Measurements from ENCODE around the gene IGLL5. TPM values are rescaled to one million over a fixed set of nuclear protein-coding genes. Genes with fewer than 3 reads are reported as not detected.
"Not testable (repeated sequence)": the region's sequence is repeated elsewhere in the genome, so short reads cannot be mapped to it uniquely, and the experiment has no call there.

IGLL5 gene
- total RNA-seq, 3 donors from 2014 or later (not counting 1 experiment from before 2014, with no cell fraction given): 0.38 to 124 (median 0.93) TPM

GRCh38 chr22:22899342-22900080, 11.9 kb downstream of the IGLL5 start:
- H3K27me3 ChIP-seq (ENCODE audit: control insufficient read depth, insufficient read depth, low read length); H3K4me1 Mint-ChIP-seq; H3K4me3 ChIP-seq (ENCODE audit: low read length); H3K27me3 Mint-ChIP-seq (ENCODE audit: low read depth in 2 of 2); intact Hi-C loops (cut with micrococcal nuclease); H3K36me3 ChIP-seq (ENCODE audit: control insufficient read depth, insufficient read depth, low read length); ATAC-seq; H3K9me3 Mint-ChIP-seq; DNase-seq; H3K36me3 Mint-ChIP-seq; H3K4me3 Mint-ChIP-seq; H3K9me3 ChIP-seq (ENCODE audit: control insufficient read depth, insufficient read depth, low read length); H3K27ac ChIP-seq (ENCODE audit: low read length); H3K4me1 ChIP-seq (ENCODE audit: control insufficient read depth, insufficient read depth, low read length); H3K27ac Mint-ChIP-seq: not testable (repeated sequence)
- WGBS (ENCODE audit: insufficient coverage): no CpG with 5 or more reads among the region's 9 CpGs

- H3K27ac Mint-ChIP-seq; intact Hi-C loops (cut with micrococcal nuclease); H3K36me3 Mint-ChIP-seq; H3K27ac ChIP-seq (ENCODE audit: low read length); H3K4me1 Mint-ChIP-seq; H3K4me3 Mint-ChIP-seq; DNase-seq; H3K36me3 ChIP-seq (ENCODE audit: control insufficient read depth, insufficient read depth, low read length); H3K4me1 ChIP-seq (ENCODE audit: control insufficient read depth, insufficient read depth, low read length); H3K27me3 ChIP-seq (ENCODE audit: control insufficient read depth, insufficient read depth, low read length); H3K27me3 Mint-ChIP-seq (ENCODE audit: low read depth in 2 of 2); ATAC-seq; H3K9me3 Mint-ChIP-seq; H3K4me3 ChIP-seq (ENCODE audit: low read length); H3K9me3 ChIP-seq (ENCODE audit: control insufficient read depth, insufficient read depth, low read length): not testable (repeated sequence)
- WGBS (ENCODE audit: insufficient coverage): 75% methylated on average over 10 of the region's 16 CpGs
Measured at GRCh38 chr22:22900527-22901205, 13.1 kb downstream of the IGLL5 start.

GRCh38 chr22:22901578-22902218, 14.1 kb downstream of the IGLL5 start:
- TF ChIP-seq CTCF (IDR thresholded peaks at IDR 0.05): no peak
- H3K36me3 ChIP-seq (ENCODE audit: control insufficient read depth, insufficient read depth, low read length): no peaks in the 10 kb centered on the region
- peak overlapping the region in 1 of 2 donors; percentile 38 for H3K27ac Mint-ChIP-seq
- H3K4me3 Mint-ChIP-seq: no peak overlapping the region
- peaks cover 0 to 9% of the 10 kb centered on the region in 2 donors for H3K27me3 Mint-ChIP-seq (ENCODE audit: low read depth in 2 of 2)
- H3K27ac ChIP-seq (ENCODE audit: low read length): no peak overlapping the region
- intact Hi-C loops (cut with micrococcal nuclease): no loop called here
- no peaks in the 10 kb centered on the region for H3K4me1 Mint-ChIP-seq
- no peaks in the 10 kb centered on the region for H3K27me3 ChIP-seq (ENCODE audit: control insufficient read depth, insufficient read depth, low read length)
- no peaks in the 10 kb centered on the region for H3K4me1 ChIP-seq (ENCODE audit: control insufficient read depth, insufficient read depth, low read length)
- no peak for DNase-seq
- no peaks in the 10 kb centered on the region for H3K36me3 Mint-ChIP-seq
- no peaks in the 10 kb centered on the region for H3K9me3 ChIP-seq (ENCODE audit: control insufficient read depth, insufficient read depth, low read length)
- ATAC-seq: no peak
- WGBS (ENCODE audit: insufficient coverage): 82% methylated on average over 8 of the region's 8 CpGs
- H3K9me3 Mint-ChIP-seq: no peaks in the 10 kb centered on the region
- no peak overlapping the region for H3K4me3 ChIP-seq (ENCODE audit: low read length)

GRCh38 chr22:22902247-22903001, 14.8 kb downstream of the IGLL5 start:
- Histone ChIP-seq H3K4me3 (ENCODE audit: low read length) (no peak overlapping the region), H3K4me1 (ENCODE audit: control insufficient read depth, insufficient read depth, low read length) (no peaks in the 10 kb centered on the region), H3K9me3 (ENCODE audit: control insufficient read depth, insufficient read depth, low read length) (no peaks in the 10 kb centered on the region), H3K27ac (ENCODE audit: low read length) (no peak overlapping the region), H3K36me3 (ENCODE audit: control insufficient read depth, insufficient read depth, low read length) (no peaks in the 10 kb centered on the region), H3K27me3 (ENCODE audit: control insufficient read depth, insufficient read depth, low read length) (no peaks in the 10 kb centered on the region)
- H3K27ac Mint-ChIP-seq: no peak overlapping the region
- intact Hi-C loops (cut with micrococcal nuclease): no loop called here
- DNase-seq (no peak), ATAC-seq (no peak)
- H3K27me3 Mint-ChIP-seq (ENCODE audit: low read depth in 2 of 2): peaks cover 0 to 9% of the 10 kb centered on the region in 2 donors
- H3K9me3 Mint-ChIP-seq: no peaks in the 10 kb centered on the region
- no peaks in the 10 kb centered on the region for H3K4me1 Mint-ChIP-seq
- no peak overlapping the region for H3K4me3 Mint-ChIP-seq
- no peaks in the 10 kb centered on the region for H3K36me3 Mint-ChIP-seq
- WGBS (ENCODE audit: insufficient coverage): 91% methylated on average over 9 of the region's 9 CpGs
- TF ChIP-seq CTCF (IDR thresholded peaks at IDR 0.05): no peak

Measured in natural killer cell (primary cell).